ENCODE measurements around the gene MCRS1.

GRCh38 chr12:49540229-49541139, 27.5 kb downstream of the MCRS1 start:
- TF ChIP-seq CTCF (conservative IDR thresholded peaks at IDR 0.05; ENCODE audit: low read depth in 2 of 2) (no peak), POLR2AphosphoS5 (IDR thresholded peaks at IDR 0.05; ENCODE audit: low read depth) (no peak), EZH2 (IDR thresholded peaks at IDR 0.05; ENCODE audit: low read depth, unreplicated experiment) (no peak), JUNB (IDR thresholded peaks at IDR 0.05; ENCODE audit: unreplicated experiment) (no peak), REST (IDR thresholded peaks at IDR 0.05; ENCODE audit: unreplicated experiment) (no peak), ZNF462 (CRISPR knock-in tag; IDR thresholded peaks at IDR 0.05) (no peak), EZH2phosphoT487 (IDR thresholded peaks at IDR 0.05; ENCODE audit: unreplicated experiment) (no peak), ZNF114 (CRISPR knock-in tag; IDR thresholded peaks at IDR 0.05) (no peak), CREB1 (CRISPR knock-in tag; IDR thresholded peaks at IDR 0.05; ENCODE audit: low read depth) (no peak)
